ENCODE data around the gene EBLN1.

Gene EBLN1

GRCh38 chr10:22217842-22218241 is at the start of gene EBLN1:
Gene EBLN1 (minus strand): TSS chr10:22218015. CDS start chr10:22209983, 8,032 bp downstream.
- no peak within 1 kb of the TSS for H3K27ac Mint-ChIP-seq
- peaks cover 11% of the 10 kb centered on the region for H3K4me1 Mint-ChIP-seq
- ATAC-seq, result no peak
- H3K9me3 Mint-ChIP-seq, result no peaks in the 10 kb centered on the region
- H3K36me3 Mint-ChIP-seq, result no peaks in the 10 kb centered on the region
- H3K4me3 Mint-ChIP-seq, result no peak within 1 kb of the TSS
- no peak for DNase-seq (ENCODE audit: low spot score in 2 of 2)

- H3K4me3 Mint-ChIP-seq, result no peak overlapping the region
- H3K9me3 Mint-ChIP-seq, result no peaks in the 10 kb centered on the region
- DNase-seq (ENCODE audit: low spot score in 2 of 2) (no peak), ATAC-seq (no peak)
- no peak overlapping the region for H3K27ac Mint-ChIP-seq
- H3K36me3 Mint-ChIP-seq, result no peaks in the 10 kb centered on the region
- no peaks in the 10 kb centered on the region for H3K4me1 Mint-ChIP-seq
These were observed 48.2 kb upstream of the EBLN1 start for GRCh38 chr10:22265839-22266537.

- ATAC-seq, result no peak
- Mint-ChIP-seq H3K4me3 (no peak overlapping the region), H3K27ac (no peak overlapping the region), H3K4me1 (no peaks in the 10 kb centered on the region), H3K9me3 (no peaks in the 10 kb centered on the region), H3K36me3 (no peaks in the 10 kb centered on the region)
- no peak for DNase-seq (ENCODE audit: low spot score in 2 of 2)
These were observed 45.3 kb upstream of the EBLN1 start for GRCh38 chr10:22263106-22263505.

DNA sequence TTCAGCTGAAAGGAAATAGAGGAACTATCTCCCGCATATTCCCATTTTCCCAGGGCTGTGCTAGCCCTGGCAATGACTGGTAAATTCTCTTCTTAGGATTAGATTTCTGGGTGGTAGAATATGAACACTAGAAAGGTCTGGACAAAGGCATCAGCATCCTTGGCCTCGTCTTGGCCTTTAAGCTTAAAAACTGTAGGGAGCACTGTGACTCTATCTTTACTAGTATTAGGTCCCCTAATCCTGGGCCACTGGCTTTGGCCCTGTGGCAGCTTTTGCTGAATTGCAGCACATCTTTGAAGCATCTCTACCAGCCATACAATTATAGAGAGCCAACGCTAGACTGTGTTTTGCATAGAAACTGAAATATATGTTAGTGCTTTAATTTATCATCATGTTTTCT is 41.5 kb upstream of the EBLN1 start:
- ATAC-seq (peak; percentile 73), DNase-seq (ENCODE audit: low spot score in 2 of 2) (no peak)
- H3K4me1 Mint-ChIP-seq, result no peaks in the 10 kb centered on the region
- H3K27ac Mint-ChIP-seq, result no peak overlapping the region
- no peaks in the 10 kb centered on the region for H3K36me3 Mint-ChIP-seq
- no peaks in the 10 kb centered on the region for H3K9me3 Mint-ChIP-seq
- H3K4me3 Mint-ChIP-seq, result no peak overlapping the region

DNA sequence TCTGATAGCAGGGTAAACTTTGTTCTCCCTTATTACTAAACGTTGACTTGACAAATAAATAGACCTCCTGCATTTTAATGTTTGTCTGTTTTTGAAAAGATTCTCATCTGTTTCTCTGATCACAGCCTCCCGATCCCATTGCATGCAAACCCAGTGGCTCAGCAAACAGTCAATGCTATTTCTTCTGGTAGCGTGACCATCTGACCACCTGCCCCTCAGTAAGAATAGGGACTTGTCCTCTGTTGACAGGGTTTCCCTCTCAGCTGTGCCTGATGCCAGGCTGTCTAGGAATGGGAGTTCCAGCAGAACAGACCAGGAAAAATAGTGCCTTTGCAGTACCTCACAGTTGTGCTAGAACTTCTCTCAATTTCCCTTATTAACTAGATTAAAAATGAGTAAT is 40.7 kb upstream of the EBLN1 start:
- no peak for ATAC-seq
- Mint-ChIP-seq H3K4me3 (no peak overlapping the region), H3K36me3 (no peaks in the 10 kb centered on the region), H3K4me1 (no peaks in the 10 kb centered on the region), H3K27ac (no peak overlapping the region), H3K9me3 (no peaks in the 10 kb centered on the region)
- DNase-seq (ENCODE audit: low spot score in 2 of 2), result no peak

GRCh38 chr10:22253580-22253882 is 35.7 kb upstream of the EBLN1 start:
- Mint-ChIP-seq H3K9me3 (no peaks in the 10 kb centered on the region), H3K36me3 (peaks cover 20% of the 10 kb centered on the region), H3K4me1 (peaks cover 7% of the 10 kb centered on the region), H3K4me3 (peak overlapping the region; percentile 93), H3K27ac (peak overlapping the region; percentile 100)
- no peak for ATAC-seq
- no peak for DNase-seq (ENCODE audit: low spot score in 2 of 2)

DNA sequence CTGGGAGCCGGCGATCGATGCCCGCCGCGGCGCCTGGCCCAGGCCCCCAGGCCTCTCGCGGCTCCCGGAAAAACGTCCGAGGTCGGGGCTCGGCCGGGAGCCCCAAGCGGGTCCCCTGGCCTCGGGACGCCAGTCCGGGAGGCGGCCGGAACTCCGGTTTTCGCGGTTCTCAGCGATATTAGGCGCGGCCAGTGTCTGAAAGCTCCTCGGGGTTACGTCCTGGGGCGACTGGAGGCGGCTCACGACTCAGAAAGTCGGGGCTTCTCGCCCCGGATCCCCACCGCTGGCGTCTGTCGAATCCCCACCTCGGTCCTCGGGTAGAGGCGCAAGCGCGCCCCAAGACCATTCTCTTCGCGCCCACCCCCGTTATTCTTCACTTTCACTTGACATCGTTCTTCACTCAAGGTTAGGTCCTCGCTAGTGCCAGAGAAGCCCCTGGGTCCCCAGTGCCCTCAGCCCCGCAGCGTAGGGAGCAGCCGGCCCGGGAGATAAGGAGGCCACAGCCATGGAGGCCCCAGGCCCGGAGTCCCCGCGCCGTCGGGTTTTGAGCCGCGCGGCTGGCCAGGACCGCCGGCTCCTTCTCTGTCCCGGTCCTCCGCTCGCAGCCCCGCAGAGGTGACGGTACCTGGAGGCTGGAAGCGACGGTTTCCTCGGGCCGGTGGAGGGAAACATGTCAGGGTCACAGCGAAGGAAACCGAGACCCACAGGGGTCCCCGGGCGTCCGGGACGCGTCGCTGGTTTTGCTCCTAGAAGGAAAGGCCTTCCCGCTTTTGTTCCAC is 35.2 kb upstream of the EBLN1 start:
- peaks cover 20% of the 10 kb centered on the region for H3K36me3 Mint-ChIP-seq
- H3K9me3 Mint-ChIP-seq, result no peaks in the 10 kb centered on the region
- DNase-seq (ENCODE audit: low spot score in 2 of 2), result peak; percentile 44 to 85
- peak overlapping the region; percentile 93 for H3K4me3 Mint-ChIP-seq
- peak; percentile 52 for ATAC-seq
- H3K27ac Mint-ChIP-seq, result peak overlapping the region; percentile 100
- peaks cover 7% of the 10 kb centered on the region for H3K4me1 Mint-ChIP-seq

- ATAC-seq (peak; percentile 89), DNase-seq (ENCODE audit: low spot score in 2 of 2) (peak; percentile 64 to 87)
- peaks cover 10% of the 10 kb centered on the region for H3K4me1 Mint-ChIP-seq
- no peaks in the 10 kb centered on the region for H3K9me3 Mint-ChIP-seq
- peak overlapping the region; percentile 93 for H3K4me3 Mint-ChIP-seq
- peaks cover 20% of the 10 kb centered on the region for H3K36me3 Mint-ChIP-seq
- H3K27ac Mint-ChIP-seq, result peak overlapping the region; percentile 100
These were observed 34.5 kb upstream of the EBLN1 start for GRCh38 chr10:22252224-22252800.

DNA sequence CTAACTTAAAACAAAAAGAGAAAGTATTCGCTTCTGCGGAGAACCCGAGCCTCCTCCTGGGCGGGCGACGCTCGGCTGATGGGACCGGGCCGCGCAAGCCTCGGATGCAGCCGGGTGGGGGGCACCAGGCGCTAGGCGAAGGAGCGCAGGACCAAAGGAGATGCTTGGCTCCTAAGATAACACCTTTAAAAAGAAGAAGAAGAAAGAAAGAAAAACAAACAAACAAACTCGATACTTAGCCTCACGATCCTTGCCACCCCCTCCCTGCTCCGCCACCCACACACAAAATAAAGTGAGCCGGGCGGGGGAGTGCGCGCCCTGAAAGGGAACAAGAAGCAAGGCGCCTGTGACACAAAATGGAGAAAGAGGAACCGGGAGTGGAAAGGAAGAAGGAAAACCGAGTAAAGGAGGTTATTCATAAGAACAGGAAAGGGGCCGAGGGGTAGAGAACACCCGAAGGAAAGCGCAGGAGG is 34.0 kb upstream of the EBLN1 start:
- peak overlapping the region; percentile 100 for H3K27ac Mint-ChIP-seq
- DNase-seq (ENCODE audit: low spot score in 2 of 2), result peak; percentile 44 to 84
- no peaks in the 10 kb centered on the region for H3K9me3 Mint-ChIP-seq
- peak overlapping the region; percentile 93 for H3K4me3 Mint-ChIP-seq
- H3K4me1 Mint-ChIP-seq, result peaks cover 15% of the 10 kb centered on the region
- ATAC-seq, result peak; percentile 53
- H3K36me3 Mint-ChIP-seq, result peaks cover 20% of the 10 kb centered on the region

- H3K4me1 Mint-ChIP-seq, result peaks cover 21% of the 10 kb centered on the region
- ATAC-seq, result no peak
- H3K9me3 Mint-ChIP-seq, result no peaks in the 10 kb centered on the region
- peak overlapping the region; percentile 100 for H3K27ac Mint-ChIP-seq
- peaks cover 20% of the 10 kb centered on the region for H3K36me3 Mint-ChIP-seq
- H3K4me3 Mint-ChIP-seq, result peak overlapping the region; percentile 93
- no peak for DNase-seq (ENCODE audit: low spot score in 2 of 2)
These were observed 33.3 kb upstream of the EBLN1 start for GRCh38 chr10:22250897-22251660.

- Mint-ChIP-seq H3K27ac (peak overlapping the region; percentile 93), H3K9me3 (peaks cover 4% of the 10 kb centered on the region), H3K4me1 (peaks cover 26% of the 10 kb centered on the region), H3K4me3 (peak overlapping the region; percentile 50), H3K36me3 (peaks cover 13% of the 10 kb centered on the region)
- DNase-seq (ENCODE audit: low spot score in 2 of 2), result no peak
- ATAC-seq, result peak; percentile 32
These were observed 29.8 kb upstream of the EBLN1 start for GRCh38 chr10:22247636-22248035.

DNA sequence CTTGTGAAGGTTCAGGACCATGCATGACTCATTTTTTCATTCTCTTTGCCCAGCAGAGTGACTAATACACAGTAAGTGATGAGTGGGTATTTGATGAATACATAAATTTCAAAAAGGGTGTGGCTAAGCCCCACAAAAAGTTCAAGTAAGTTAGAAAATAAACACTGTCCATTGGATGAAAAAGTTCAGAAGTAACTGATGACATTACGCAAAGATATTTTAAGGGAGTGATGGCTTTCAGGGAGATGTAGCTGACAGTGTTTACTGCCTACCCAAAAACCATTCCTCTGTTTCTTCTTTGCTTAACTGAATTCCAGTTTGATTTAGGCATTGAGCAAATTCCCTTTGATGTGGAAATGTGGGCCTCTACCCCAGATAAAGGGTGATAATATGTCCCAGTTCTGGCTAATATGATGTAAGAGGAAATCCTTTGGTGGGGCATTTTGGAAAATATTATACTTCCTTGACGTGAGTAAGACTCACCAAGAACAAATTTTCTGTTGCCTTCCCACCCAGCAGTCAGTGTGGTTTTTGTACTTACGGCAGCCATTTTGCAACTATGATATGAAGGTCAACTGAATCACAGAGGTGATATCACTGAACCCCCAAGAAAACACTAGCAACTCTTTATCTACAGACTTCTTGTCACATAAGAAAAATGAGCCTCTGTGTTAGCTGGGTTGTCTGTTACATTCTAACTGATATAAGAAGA is 29.0 kb upstream of the EBLN1 start:
- H3K27ac Mint-ChIP-seq, result peak overlapping the region; percentile 93
- peaks cover 22% of the 10 kb centered on the region for H3K4me1 Mint-ChIP-seq
- DNase-seq (ENCODE audit: low spot score in 2 of 2), result no peak

GRCh38 chr10:22245567-22245966 is 27.8 kb upstream of the EBLN1 start:
- Mint-ChIP-seq H3K9me3 (peaks cover 4% of the 10 kb centered on the region), H3K36me3 (no peaks in the 10 kb centered on the region), H3K4me1 (peaks cover 19% of the 10 kb centered on the region), H3K4me3 (no peak overlapping the region), H3K27ac (peak overlapping the region; percentile 40)
- no peak for DNase-seq (ENCODE audit: low spot score in 2 of 2)
- ATAC-seq, result no peak

More for the DNA sequence above, 29.0 kb upstream of the EBLN1 start:
- ATAC-seq, result peak; percentile 96
- H3K9me3 Mint-ChIP-seq, result peaks cover 4% of the 10 kb centered on the region
- peaks cover 5% of the 10 kb centered on the region for H3K36me3 Mint-ChIP-seq
- peak overlapping the region; percentile 50 for H3K4me3 Mint-ChIP-seq

DNA sequence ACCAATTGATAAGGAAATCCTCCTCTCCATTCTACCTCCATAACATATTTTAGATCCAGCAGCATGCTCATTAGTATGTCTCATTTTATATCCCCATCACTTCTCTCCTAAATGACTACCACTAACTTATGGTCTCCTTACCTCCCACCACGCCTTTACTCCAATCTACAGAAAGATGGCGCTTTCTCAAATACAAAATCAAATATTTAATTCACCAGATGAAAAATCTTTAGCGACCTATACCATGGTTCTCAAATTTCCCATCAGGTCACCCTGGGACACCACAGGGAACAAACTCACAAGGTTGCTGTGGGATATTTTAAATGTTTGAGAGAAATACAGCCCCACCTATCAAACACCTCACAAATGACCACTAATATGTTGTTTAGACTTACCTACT is 27.0 kb upstream of the EBLN1 start:
- Mint-ChIP-seq H3K4me1 (peaks cover 19% of the 10 kb centered on the region), H3K4me3 (no peak overlapping the region), H3K27ac (no peak overlapping the region), H3K9me3 (peaks cover 4% of the 10 kb centered on the region), H3K36me3 (no peaks in the 10 kb centered on the region)
- DNase-seq (ENCODE audit: low spot score in 2 of 2), result no peak
- ATAC-seq, result no peak

All from stimulated activated effector memory CD8-positive, alpha-beta T cell treated with anti-CD3 and anti-CD28 coated beads, Interleukin-12 subunit alpha, Interleukin-12 subunit beta, amount 100 ng/mL, for 72 hours (primary cell).